HepG2 (cell line): Measurements from ENCODE around the gene LSMEM2. TPM values are rescaled to one million over a fixed set of nuclear protein-coding genes. Genes with fewer than 3 reads are reported as not detected.

ENCODE experiments used
- DNMT1 ChIP-seq: sonication (generic); formaldehyde crosslinking; IDR thresholded peaks from 2 replicates; pipeline ENCODE4 v1.5.1; 2020; ENCODE audit warnings: mild to moderate bottlenecking, missing genetic modification reagents
- MAF1 ChIP-seq: sonication (generic); formaldehyde crosslinking; IDR thresholded peaks from 2 replicates; pipeline ENCODE4 v1.5.0; 2020; ENCODE audit warnings: missing genetic modification reagents, borderline replicate concordance
- MEF2D ChIP-seq: sonication (generic); formaldehyde crosslinking; IDR thresholded peaks from 2 replicates; pipeline ENCODE4 v1.5.1; 2020; ENCODE audit warnings: mild to moderate bottlenecking, missing genetic modification reagents
- NR2F2 ChIP-seq: IDR thresholded peaks from 2 replicates; pipeline ENCODE4 v1.6.1; 2012; ENCODE audit warnings: low read depth, inconsistent platforms, borderline replicate concordance
- SSRP1 ChIP-seq: IDR thresholded peaks from 2 replicates; pipeline ENCODE4 v1.6.1; 2016; ENCODE audit warnings: control low read depth
- ZBTB38 ChIP-seq: sonication (generic); formaldehyde crosslinking; IDR thresholded peaks from 2 replicates; pipeline ENCODE4 v1.5.1; 2020; ENCODE audit warnings: mild to moderate bottlenecking, missing genetic modification reagents
- ZNF383 ChIP-seq: sonication (generic); formaldehyde crosslinking; IDR thresholded peaks from 2 replicates; pipeline ENCODE4 v1.4.0; 2020; ENCODE audit warnings: missing genetic modification reagents, mild to moderate bottlenecking, borderline replicate concordance
- ZNF558 ChIP-seq: sonication (generic); formaldehyde crosslinking; IDR thresholded peaks from 2 replicates; pipeline ENCODE4 v1.9.0; 2022; ENCODE audit warnings: mild to moderate bottlenecking, missing genetic modification reagents, borderline replicate concordance
- ZNF563 ChIP-seq: sonication (generic); formaldehyde crosslinking; IDR thresholded peaks from 2 replicates; pipeline ENCODE4 v1.8.0; 2022; ENCODE audit warnings: mild to moderate bottlenecking, moderate library complexity, missing genetic modification reagents
- ZNF850 ChIP-seq: sonication (generic); formaldehyde crosslinking; conservative IDR thresholded peaks from 2 replicates; pipeline ENCODE4 v1.9.0; 2021; ENCODE audit warnings: mild to moderate bottlenecking, missing genetic modification reagents
- polyA plus RNA-seq, 8 experiments: library from polyadenylated mRNA; depleted of rRNA in 3 of 8; stranded (reverse) in 7 of 8; unstranded in 1 of 8; fragments of >200 nt; fragmentation: Illumina TruSeq in 4 of 8; extraction: Trizol in 4 of 8; gene quantifications; 2 replicates each; pipeline versions ENCODE4 v1.2.1 to v1.2.3, GENCODE V29; 2011 to 2016; ENCODE audit warnings: low read depth in 4 of 8, missing spikeins in 1 of 8, mixed read lengths in 1 of 8; ENCODE audit not compliant: insufficient read depth in 1 of 8
- total RNA-seq, 5 experiments: library from RNA; depleted of rRNA; stranded (reverse); fragments of >200 nt; fragmentation: Illumina TruSeq; extraction: Trizol; gene quantifications; 2 replicates each; pipeline ENCODE4 v1.2.3, GENCODE V29; 2016; ENCODE audit warnings: low read depth in 1 of 5
- TF ChIP-seq, protein P1 (sequence below): sonication (generic); formaldehyde crosslinking; IDR thresholded peaks from 2 replicates; pipeline ENCODE4 v1.4.0; 2020; ENCODE audit warnings: missing genetic modification reagents, borderline replicate concordance
- TF ChIP-seq, protein P2 (sequence below): IDR thresholded peaks from 2 replicates; pipeline ENCODE4 v1.6.1; 2016; ENCODE audit warnings: control low read depth
- TF ChIP-seq, protein P3 (sequence below): IDR thresholded peaks from 2 replicates; pipeline ENCODE4 v1.6.1; 2016; ENCODE audit warnings: missing biosample characterization, missing genetic modification reagents, low read depth
- TF ChIP-seq, protein P4 (sequence below): sonication (generic); formaldehyde crosslinking; IDR thresholded peaks from 2 replicates; pipeline ENCODE4 v1.4.0; 2020; ENCODE audit warnings: mild to moderate bottlenecking, missing genetic modification reagents
- TF ChIP-seq, protein P5 (sequence below): sonication (generic); formaldehyde crosslinking; IDR thresholded peaks from 2 replicates; pipeline ENCODE4 v1.5.1; 2020; ENCODE audit warnings: mild to moderate bottlenecking, missing genetic modification reagents
- TF ChIP-seq, protein P6 (sequence below): sonication (generic); formaldehyde crosslinking; IDR thresholded peaks from 2 replicates; pipeline ENCODE4 v1.4.0; 2020; ENCODE audit warnings: missing genetic modification reagents
- TF ChIP-seq, protein P7 (sequence below): sonication (generic); formaldehyde crosslinking; conservative IDR thresholded peaks from 2 replicates; pipeline ENCODE4 v1.8.1; 2023; ENCODE audit warnings: missing genetic modification reagents

The LSMEM2 gene
- total and polyA plus RNA-seq, 2 of the 13 experiments (the other 11 are each of a cell fraction or from before 2014, with no cell fraction given) = 0.07 to 0.41 TPM

DNA sequence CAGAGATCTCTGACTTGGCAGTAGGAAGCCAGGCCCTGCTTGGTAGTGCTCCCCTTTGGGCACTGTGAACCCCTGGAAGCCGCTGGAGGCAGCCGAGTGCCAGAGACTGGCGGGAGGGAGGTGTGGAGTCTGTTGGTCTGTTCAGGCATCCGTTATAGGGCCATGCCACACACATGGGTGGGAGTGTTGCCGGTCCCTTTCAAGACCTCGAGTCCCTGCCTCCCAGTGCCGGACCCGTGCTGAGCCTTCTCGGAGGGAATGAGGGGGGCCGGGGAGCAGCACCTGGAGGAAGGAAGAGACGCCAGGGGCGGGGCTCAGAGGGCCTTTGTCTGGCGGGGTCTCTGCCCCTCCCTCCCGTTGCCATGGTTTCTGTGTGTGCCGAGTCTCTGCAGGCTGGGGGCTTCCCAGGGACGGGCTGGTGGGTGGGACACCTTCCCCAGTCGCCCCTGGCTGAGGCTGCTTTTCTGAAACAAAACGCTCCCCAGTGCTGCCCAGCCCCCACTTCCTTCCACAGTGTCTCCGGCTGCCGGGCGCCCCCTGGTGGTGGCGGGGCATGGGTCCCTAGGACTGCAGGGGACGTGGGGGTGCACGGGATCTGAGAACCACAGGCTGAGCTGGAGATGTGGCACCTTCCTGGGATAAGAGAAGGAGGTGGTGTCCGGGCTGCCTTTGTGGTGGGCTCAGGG is 32.9 kb upstream of the LSMEM2 start (continued):
- TF ChIP-seq, protein P1, sequence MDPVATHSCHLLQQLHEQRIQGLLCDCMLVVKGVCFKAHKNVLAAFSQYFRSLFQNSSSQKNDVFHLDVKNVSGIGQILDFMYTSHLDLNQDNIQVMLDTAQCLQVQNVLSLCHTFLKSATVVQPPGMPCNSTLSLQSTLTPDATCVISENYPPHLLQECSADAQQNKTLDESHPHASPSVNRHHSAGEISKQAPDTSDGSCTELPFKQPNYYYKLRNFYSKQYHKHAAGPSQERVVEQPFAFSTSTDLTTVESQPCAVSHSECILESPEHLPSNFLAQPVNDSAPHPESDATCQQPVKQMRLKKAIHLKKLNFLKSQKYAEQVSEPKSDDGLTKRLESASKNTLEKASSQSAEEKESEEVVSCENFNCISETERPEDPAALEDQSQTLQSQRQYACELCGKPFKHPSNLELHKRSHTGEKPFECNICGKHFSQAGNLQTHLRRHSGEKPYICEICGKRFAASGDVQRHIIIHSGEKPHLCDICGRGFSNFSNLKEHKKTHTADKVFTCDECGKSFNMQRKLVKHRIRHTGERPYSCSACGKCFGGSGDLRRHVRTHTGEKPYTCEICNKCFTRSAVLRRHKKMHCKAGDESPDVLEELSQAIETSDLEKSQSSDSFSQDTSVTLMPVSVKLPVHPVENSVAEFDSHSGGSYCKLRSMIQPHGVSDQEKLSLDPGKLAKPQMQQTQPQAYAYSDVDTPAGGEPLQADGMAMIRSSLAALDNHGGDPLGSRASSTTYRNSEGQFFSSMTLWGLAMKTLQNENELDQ (CRISPR knock-in tag) = no peak
- TF ChIP-seq, protein P2, sequence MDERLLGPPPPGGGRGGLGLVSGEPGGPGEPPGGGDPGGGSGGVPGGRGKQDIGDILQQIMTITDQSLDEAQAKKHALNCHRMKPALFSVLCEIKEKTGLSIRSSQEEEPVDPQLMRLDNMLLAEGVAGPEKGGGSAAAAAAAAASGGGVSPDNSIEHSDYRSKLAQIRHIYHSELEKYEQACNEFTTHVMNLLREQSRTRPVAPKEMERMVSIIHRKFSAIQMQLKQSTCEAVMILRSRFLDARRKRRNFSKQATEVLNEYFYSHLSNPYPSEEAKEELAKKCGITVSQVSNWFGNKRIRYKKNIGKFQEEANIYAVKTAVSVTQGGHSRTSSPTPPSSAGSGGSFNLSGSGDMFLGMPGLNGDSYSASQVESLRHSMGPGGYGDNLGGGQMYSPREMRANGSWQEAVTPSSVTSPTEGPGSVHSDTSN (CRISPR knock-in tag) = no peak
- TF ChIP-seq, protein P3, sequence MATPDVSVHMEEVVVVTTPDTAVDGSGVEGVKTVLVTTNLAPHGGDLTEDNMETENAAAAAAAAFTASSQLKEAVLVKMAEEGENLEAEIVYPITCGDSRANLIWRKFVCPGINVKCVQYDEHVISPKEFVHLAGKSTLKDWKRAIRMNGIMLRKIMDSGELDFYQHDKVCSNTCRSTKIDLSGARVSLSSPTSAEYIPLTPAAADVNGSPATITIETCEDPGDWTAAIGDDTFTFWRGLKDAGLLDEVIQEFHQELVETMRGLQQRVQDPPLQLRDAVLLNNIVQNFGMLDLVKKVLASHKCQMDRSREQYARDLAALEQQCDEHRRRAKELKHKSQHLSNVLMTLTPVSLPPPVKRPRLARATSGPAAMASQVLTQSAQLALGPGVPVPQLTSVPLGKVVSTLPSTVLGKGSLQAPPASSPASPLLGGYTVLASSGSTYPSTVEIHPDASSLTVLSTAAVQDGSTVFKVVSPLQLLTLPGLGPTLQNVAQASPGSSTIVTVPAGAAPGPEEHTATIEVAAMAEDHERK (CRISPR knock-in tag) = no peak
- 0 out of 2 replicates have a peak, but pooled peaks have one; percentile 54 for TF ChIP-seq MEF2D (CRISPR knock-in tag)
- TF ChIP-seq SSRP1 (CRISPR knock-in tag) = no peak
- no peak for TF ChIP-seq ZNF558 (CRISPR knock-in tag)
- TF ChIP-seq MAF1 (CRISPR knock-in tag) = peak; percentile 42; the same call in 1 of the 2 replicates
- TF ChIP-seq DNMT1 = no peak
- TF ChIP-seq, protein P4, sequence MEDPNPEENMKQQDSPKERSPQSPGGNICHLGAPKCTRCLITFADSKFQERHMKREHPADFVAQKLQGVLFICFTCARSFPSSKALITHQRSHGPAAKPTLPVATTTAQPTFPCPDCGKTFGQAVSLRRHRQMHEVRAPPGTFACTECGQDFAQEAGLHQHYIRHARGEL (CRISPR knock-in tag) = peak; percentile 59; the same call in 1 of the 2 replicates
- TF ChIP-seq ZNF383 (CRISPR knock-in tag) = no peak
- TF ChIP-seq, protein P5, sequence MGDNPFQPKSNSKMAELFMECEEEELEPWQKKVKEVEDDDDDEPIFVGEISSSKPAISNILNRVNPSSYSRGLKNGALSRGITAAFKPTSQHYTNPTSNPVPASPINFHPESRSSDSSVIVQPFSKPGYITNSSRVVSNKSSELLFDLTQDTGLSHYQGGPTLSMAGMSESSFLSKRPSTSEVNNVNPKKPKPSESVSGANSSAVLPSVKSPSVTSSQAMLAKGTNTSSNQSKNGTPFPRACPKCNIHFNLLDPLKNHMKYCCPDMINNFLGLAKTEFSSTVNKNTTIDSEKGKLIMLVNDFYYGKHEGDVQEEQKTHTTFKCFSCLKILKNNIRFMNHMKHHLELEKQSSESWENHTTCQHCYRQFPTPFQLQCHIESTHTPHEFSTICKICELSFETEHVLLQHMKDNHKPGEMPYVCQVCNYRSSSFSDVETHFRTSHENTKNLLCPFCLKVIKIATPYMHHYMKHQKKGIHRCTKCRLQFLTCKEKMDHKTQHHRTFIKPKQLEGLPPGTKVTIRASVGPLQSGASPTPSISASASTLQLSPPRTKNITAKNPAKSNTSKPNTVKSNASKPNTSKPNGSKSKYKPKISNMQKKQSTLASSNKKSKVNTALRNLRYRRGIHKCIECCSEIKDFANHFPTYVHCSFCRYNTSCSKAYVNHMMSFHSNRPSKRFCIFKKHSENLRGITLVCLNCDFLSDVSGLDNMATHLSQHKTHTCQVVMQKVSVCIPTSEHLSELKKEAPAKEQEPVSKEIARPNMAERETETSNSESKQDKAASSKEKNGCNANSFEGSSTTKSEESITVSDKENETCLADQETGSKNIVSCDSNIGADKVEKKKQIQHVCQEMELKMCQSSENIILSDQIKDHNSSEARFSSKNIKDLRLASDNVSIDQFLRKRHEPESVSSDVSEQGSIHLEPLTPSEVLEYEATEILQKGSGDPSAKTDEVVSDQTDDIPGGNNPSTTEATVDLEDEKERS (CRISPR knock-in tag) = peak; percentile 92
- no peak for TF ChIP-seq ZNF850 (CRISPR knock-in tag)
- peak; percentile 69; the same call in 1 of the 2 replicates for TF ChIP-seq ZBTB38 (CRISPR knock-in tag)
- TF ChIP-seq, protein P6, sequence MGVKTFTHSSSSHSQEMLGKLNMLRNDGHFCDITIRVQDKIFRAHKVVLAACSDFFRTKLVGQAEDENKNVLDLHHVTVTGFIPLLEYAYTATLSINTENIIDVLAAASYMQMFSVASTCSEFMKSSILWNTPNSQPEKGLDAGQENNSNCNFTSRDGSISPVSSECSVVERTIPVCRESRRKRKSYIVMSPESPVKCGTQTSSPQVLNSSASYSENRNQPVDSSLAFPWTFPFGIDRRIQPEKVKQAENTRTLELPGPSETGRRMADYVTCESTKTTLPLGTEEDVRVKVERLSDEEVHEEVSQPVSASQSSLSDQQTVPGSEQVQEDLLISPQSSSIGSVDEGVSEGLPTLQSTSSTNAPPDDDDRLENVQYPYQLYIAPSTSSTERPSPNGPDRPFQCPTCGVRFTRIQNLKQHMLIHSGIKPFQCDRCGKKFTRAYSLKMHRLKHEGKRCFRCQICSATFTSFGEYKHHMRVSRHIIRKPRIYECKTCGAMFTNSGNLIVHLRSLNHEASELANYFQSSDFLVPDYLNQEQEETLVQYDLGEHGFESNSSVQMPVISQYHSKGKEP (CRISPR knock-in tag) = peak; percentile 39; the same call in 1 of the 2 replicates
- TF ChIP-seq, protein P7, sequence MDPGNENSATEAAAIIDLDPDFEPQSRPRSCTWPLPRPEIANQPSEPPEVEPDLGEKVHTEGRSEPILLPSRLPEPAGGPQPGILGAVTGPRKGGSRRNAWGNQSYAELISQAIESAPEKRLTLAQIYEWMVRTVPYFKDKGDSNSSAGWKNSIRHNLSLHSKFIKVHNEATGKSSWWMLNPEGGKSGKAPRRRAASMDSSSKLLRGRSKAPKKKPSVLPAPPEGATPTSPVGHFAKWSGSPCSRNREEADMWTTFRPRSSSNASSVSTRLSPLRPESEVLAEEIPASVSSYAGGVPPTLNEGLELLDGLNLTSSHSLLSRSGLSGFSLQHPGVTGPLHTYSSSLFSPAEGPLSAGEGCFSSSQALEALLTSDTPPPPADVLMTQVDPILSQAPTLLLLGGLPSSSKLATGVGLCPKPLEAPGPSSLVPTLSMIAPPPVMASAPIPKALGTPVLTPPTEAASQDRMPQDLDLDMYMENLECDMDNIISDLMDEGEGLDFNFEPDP (CRISPR knock-in tag) = no peak
- no peak for TF ChIP-seq ZNF563 (CRISPR knock-in tag)
- TF ChIP-seq NR2F2 = no peak
